Peyer's patch (tissue), 4 donors: ENCODE results near the gene TPI1.

Source experiments
- CTCF ChIP-seq, 6 experiments: fragments of 450-650 bp in 4 of 6; fragments of 200-600 bp in 2 of 6; sonication (generic) in 1 of 6; IDR thresholded peaks; one replicate each; pipeline ENCODE4 v1.5.1; 2017 to 2019; ENCODE audit warnings: antibody characterized with exemption in 6 of 6, mild to moderate bottlenecking in 3 of 6, moderate library complexity in 1 of 6
- POLR2A ChIP-seq, 2 donors: fragments of 450-650 bp; IDR thresholded peaks; one replicate each; pipeline ENCODE4 v1.5.1; 2017; ENCODE audit warnings: antibody characterized with exemption in 2 of 2, mild to moderate bottlenecking in 2 of 2, moderate library complexity in 2 of 2

GRCh38 chr12:6916426-6917200, 49.3 kb downstream of the TPI1 start:
- TF ChIP-seq CTCF (IDR thresholded peaks at IDR 0.05) (no peak), POLR2A (IDR thresholded peaks at IDR 0.05) (no peak)
